Measurements from ENCODE around the gene SATB2.

GRCh38 chr2:199312931-199313330 is 144.8 kb downstream of the SATB2 start:
- TF ChIP-seq CTCF (IDR thresholded peaks at IDR 0.05), result no peak
- TF ChIP-seq POLR2AphosphoS5 (IDR thresholded peaks at IDR 0.05), result no peak
- TF ChIP-seq POLR2A (IDR thresholded peaks at IDR 0.05), result no peak

Measured in stomach (tissue), 4 donors.